Left ventricle myocardium inferior (tissue), 1 donor: ENCODE data around the gene ZNF182. TPM values are rescaled to one million over a fixed set of nuclear protein-coding genes. Genes with fewer than 3 reads are reported as not detected.
"Not testable (repeated sequence)": the region's sequence is repeated elsewhere in the genome, so short reads cannot be mapped to it uniquely, and the experiment has no call there.

Experiments used
- DNase-seq: peaks from one replicate; pipeline ENCODE4 v3.0.0-alpha.2; 2020
- H3K27ac ChIP-seq: fragments of 200-600 bp; replicated peaks from 2 replicates; pipeline ENCODE4 v1.8.0; 2021
- H3K27me3 ChIP-seq: fragments of 200-600 bp; 2 replicates; pipeline ENCODE4 v1.8.0; 2021; ENCODE audit warnings: low read depth
- H3K36me3 ChIP-seq: fragments of 200-600 bp; 2 replicates; pipeline ENCODE4 v1.8.0; 2021
- H3K4me1 ChIP-seq: fragments of 200-600 bp; 2 replicates; pipeline ENCODE4 v1.8.0; 2021
- H3K4me3 ChIP-seq: fragments of 200-600 bp; 2 replicates; pipeline ENCODE4 v1.8.0; 2021; ENCODE audit warnings: mild to moderate bottlenecking, moderate library complexity
- H3K9me3 ChIP-seq: fragments of 200-600 bp; replicated peaks from 2 replicates; pipeline ENCODE4 v1.8.0; 2021
- CTCF ChIP-seq: fragments of 200-600 bp; IDR thresholded peaks from 2 replicates; pipeline ENCODE4 v1.8.0; 2021; ENCODE audit warnings: antibody characterized with exemption, mild to moderate bottlenecking, borderline replicate concordance
- intact Hi-C: fragments of 100-400 bp; cut with micrococcal nuclease; formaldehyde crosslinking; loops from one replicate; pipeline ENCODE4 v1.11.0; 2022
- total RNA-seq: library from RNA; stranded (reverse); fragmentation: NEBNext Ultra II Directional; extraction: Animal tissue kit (Norgen Biotek cat#: 25700); gene quantifications from one replicate; pipeline ENCODE4 v1.2.1, GENCODE V29; 2021
- donor health status: DM: no; HTN: yes; CAD: no; lungs with severe emphysema.

The ZNF182 gene
- total RNA-seq, 1 donor from 2014 or later = 3.2 TPM

GRCh38 chrX:47991263-47992094, 12.3 kb downstream of the ZNF182 start:
- no peak overlapping the region for H3K4me3 ChIP-seq
- peaks cover 2% of the 10 kb centered on the region for H3K9me3 ChIP-seq
- no peaks in the 10 kb centered on the region for H3K4me1 ChIP-seq
- no peaks in the 10 kb centered on the region for H3K27me3 ChIP-seq
- no peak for TF ChIP-seq CTCF
- intact Hi-C loops = no loop called here
- no peak for DNase-seq
- H3K27ac ChIP-seq = no peak overlapping the region
- H3K36me3 ChIP-seq = peaks cover 21% of the 10 kb centered on the region

- Histone ChIP-seq H3K4me3 (no peak overlapping the region), H3K36me3 (peaks cover 71% of the 10 kb centered on the region), H3K4me1 (no peaks in the 10 kb centered on the region), H3K9me3 (peaks cover 72% of the 10 kb centered on the region), H3K27ac (no peak overlapping the region), H3K27me3 (no peaks in the 10 kb centered on the region)
- intact Hi-C loops = no loop called here
- DNase-seq = no peak
- TF ChIP-seq CTCF = no peak
Measured at GRCh38 chrX:47976254-47977151, 27.3 kb downstream of the ZNF182 start.

- Histone ChIP-seq H3K27me3 (no peaks in the 10 kb centered on the region), H3K27ac (no peak overlapping the region), H3K36me3 (peaks cover 40% of the 10 kb centered on the region), H3K4me3 (no peak overlapping the region), H3K4me1 (no peaks in the 10 kb centered on the region), H3K9me3 (peaks cover 55% of the 10 kb centered on the region)
- no peak for DNase-seq
- intact Hi-C loops = no loop called here
- TF ChIP-seq CTCF = no peak
Measured at GRCh38 chrX:47973235-47973634, 30.6 kb downstream of the ZNF182 start.

- H3K27ac ChIP-seq, H3K36me3 ChIP-seq, H3K9me3 ChIP-seq, intact Hi-C loops, DNase-seq, H3K27me3 ChIP-seq, H3K4me3 ChIP-seq, H3K4me1 ChIP-seq: not testable (repeated sequence)
Measured at GRCh38 chrX:47965526-47965925, 38.3 kb downstream of the ZNF182 start.

GRCh38 chrX:47961830-47962229, 42.0 kb downstream of the ZNF182 start:
- H3K27me3 ChIP-seq, H3K36me3 ChIP-seq, H3K4me3 ChIP-seq, DNase-seq, H3K4me1 ChIP-seq, intact Hi-C loops, H3K27ac ChIP-seq, H3K9me3 ChIP-seq: not testable (repeated sequence)

GRCh38 chrX:47960406-47960805, 43.4 kb downstream of the ZNF182 start:
- no peak for DNase-seq
- H3K27me3 ChIP-seq = no peaks in the 10 kb centered on the region
- H3K9me3 ChIP-seq = no peaks in the 10 kb centered on the region
- intact Hi-C loops = no loop called here
- no peaks in the 10 kb centered on the region for H3K4me1 ChIP-seq
- no peak overlapping the region for H3K27ac ChIP-seq
- H3K4me3 ChIP-seq = no peak overlapping the region
- TF ChIP-seq CTCF = no peak
- H3K36me3 ChIP-seq = no peaks in the 10 kb centered on the region
